GM23338 (cell line): Measurements from ENCODE around the gene NUDT9. TPM values are rescaled to one million over a fixed set of nuclear protein-coding genes. Genes with fewer than 3 reads are reported as not detected.

Experiments
- ATAC-seq: fragments of 200-7000 bp; cut with Tn5 transposase; 3 replicates; pipeline ENCODE4 v1.9.1; 2020
- DNase-seq: peaks from one replicate; pipeline ENCODE4 v3.0.0-alpha.2; 2015; ENCODE audit warnings: low spot score
- H2AFZ ChIP-seq: fragments of 200-600 bp; sonication (generic); 2 replicates; pipeline ENCODE4 v1.8.0; 2016; ENCODE audit warnings: antibody characterized with exemption, mild to moderate bottlenecking, moderate library complexity
- H3F3A ChIP-seq: fragments of 200-600 bp; sonication (generic); replicated peaks from 2 replicates; pipeline ENCODE4 v1.8.0; 2017; ENCODE audit warnings: antibody characterized with exemption, mixed run types, low read depth
- H3K27ac ChIP-seq: fragments of 200-600 bp; sonication (generic); 2 replicates; pipeline ENCODE4 v1.6.1; 2016; ENCODE audit warnings: low read depth
- H3K27me3 ChIP-seq: fragments of 200-600 bp; sonication (generic); 2 replicates; pipeline ENCODE4 v1.8.0; 2016; ENCODE audit warnings: mild to moderate bottlenecking, mixed run types, moderate library complexity; ENCODE audit not compliant: insufficient read depth
- H3K36me3 ChIP-seq: fragments of 200-600 bp; sonication (generic); 2 replicates; pipeline ENCODE4 v1.8.0; 2016; ENCODE audit warnings: mild to moderate bottlenecking; ENCODE audit not compliant: insufficient read depth
- H3K4me1 ChIP-seq: fragments of 200-600 bp; sonication (generic); 2 replicates; pipeline ENCODE4 v1.8.0; 2016; ENCODE audit warnings: mild to moderate bottlenecking, moderate library complexity; ENCODE audit not compliant: insufficient read depth
- H3K4me2 ChIP-seq: fragments of 200-600 bp; sonication (generic); 2 replicates; pipeline ENCODE4 v1.7.1; 2017; ENCODE audit warnings: mixed run types
- H3K4me3 ChIP-seq: fragments of 200-600 bp; sonication (generic); 2 replicates; pipeline ENCODE4 v1.6.1; 2016; ENCODE audit warnings: mixed run types
- H3K79me2 ChIP-seq: fragments of 200-600 bp; sonication (generic); replicated peaks from 2 replicates; pipeline ENCODE4 v1.8.0; 2017; ENCODE audit warnings: mild to moderate bottlenecking; ENCODE audit not compliant: insufficient read depth
- H3K9me2 ChIP-seq: fragments of 200-600 bp; sonication (generic); 2 replicates; pipeline ENCODE4 v1.8.0; 2017; ENCODE audit not compliant: insufficient read depth
- H4K20me1 ChIP-seq: fragments of 200-600 bp; sonication (generic); replicated peaks from 2 replicates; pipeline ENCODE4 v1.8.0; 2017; ENCODE audit warnings: mild to moderate bottlenecking; ENCODE audit not compliant: insufficient read depth
- H3K27ac Mint-ChIP-seq: 2 replicates; pipeline ENCODE4 v1.8.0; 2020; ENCODE audit warnings: inconsistent platforms, mild to moderate bottlenecking, moderate library complexity, mixed read lengths
- H3K27me3 Mint-ChIP-seq: 3 replicates; pipeline ENCODE4 v1.8.0; 2022; ENCODE audit warnings: low read depth, mild to moderate bottlenecking, moderate library complexity, mixed read lengths, inconsistent platforms; ENCODE audit not compliant: insufficient read depth, poor library complexity
- H3K36me3 Mint-ChIP-seq: 3 replicates; pipeline ENCODE4 v1.8.0; 2021; ENCODE audit warnings: low read depth, mild to moderate bottlenecking, inconsistent platforms, moderate library complexity, mixed read lengths
- H3K4me1 Mint-ChIP-seq: 3 replicates; pipeline ENCODE4 v1.8.0; 2020; ENCODE audit warnings: mild to moderate bottlenecking, inconsistent platforms, mixed read lengths
- H3K4me3 Mint-ChIP-seq: 3 replicates; pipeline ENCODE4 v1.8.0; 2021; ENCODE audit warnings: moderate library complexity, mild to moderate bottlenecking, inconsistent platforms, mixed read lengths
- H3K9me3 Mint-ChIP-seq: 3 replicates; pipeline ENCODE4 v1.8.0; 2020; ENCODE audit warnings: moderate library complexity, mild to moderate bottlenecking, inconsistent platforms, mixed read lengths
- JUNB ChIP-seq: IDR thresholded peaks from one replicate; pipeline ENCODE4 v1.6.1; 2016; ENCODE audit warnings: antibody characterized with exemption; ENCODE audit not compliant: unreplicated experiment
- POLR2AphosphoS5 ChIP-seq: IDR thresholded peaks from 2 replicates; pipeline ENCODE4 v1.6.1; 2016; ENCODE audit warnings: antibody characterized with exemption, low read depth
- ZNF331 ChIP-seq: fragments of 250-450 bp; sonication (Bioruptor Pico); IDR thresholded peaks from 2 replicates; pipeline ENCODE4 v1.5.0; 2020; ENCODE audit warnings: low read depth, mild to moderate bottlenecking, moderate library complexity
- polyA plus RNA-seq: library from polyadenylated mRNA; unstranded; fragments of >200 nt; fragmentation: Nextera tagmentation; extraction: Ambion mirVana; gene quantifications from 2 replicates; pipeline ENCODE4 v1.2.1, GENCODE V29; 2016
- small RNA-seq: library from RNA; depleted of rRNA; stranded (forward); fragments of <200 nt; gene quantifications from one replicate; pipeline ENCODE3, GENCODE V24; 2014; ENCODE audit warnings: low replicate concordance
- total RNA-seq: library from RNA; depleted of rRNA; stranded (reverse); fragments of >200 nt; shearing (Covaris generic); gene quantifications from 2 replicates; pipeline ENCODE4 v1.2.3, GENCODE V29; 2014; rRNA removed
- TF ChIP-seq, protein P1 (sequence below): IDR thresholded peaks from one replicate; pipeline ENCODE4 v1.6.1; 2018; ENCODE audit warnings: antibody characterized with exemption; ENCODE audit not compliant: unreplicated experiment
- TF ChIP-seq, protein P2 (sequence below), 2 experiments: fragments of 200-600 bp in 1 of 2; sonication (generic) in 1 of 2; conservative IDR thresholded peaks; 2 replicates each; pipeline versions ENCODE4 v1.5.1 to v1.6.1; 2016 to 2017; ENCODE audit warnings: antibody characterized with exemption in 2 of 2, low read depth in 2 of 2, mild to moderate bottlenecking in 2 of 2, moderate library complexity in 1 of 2
- TF ChIP-seq, protein P3 (sequence below): IDR thresholded peaks from 2 replicates; pipeline ENCODE4 v1.6.1; 2016; ENCODE audit warnings: antibody characterized with exemption

Gene NUDT9
- total and polyA plus RNA-seq, 2 experiments from 2014 or later: 22.9 to 43.4 TPM

DNA sequence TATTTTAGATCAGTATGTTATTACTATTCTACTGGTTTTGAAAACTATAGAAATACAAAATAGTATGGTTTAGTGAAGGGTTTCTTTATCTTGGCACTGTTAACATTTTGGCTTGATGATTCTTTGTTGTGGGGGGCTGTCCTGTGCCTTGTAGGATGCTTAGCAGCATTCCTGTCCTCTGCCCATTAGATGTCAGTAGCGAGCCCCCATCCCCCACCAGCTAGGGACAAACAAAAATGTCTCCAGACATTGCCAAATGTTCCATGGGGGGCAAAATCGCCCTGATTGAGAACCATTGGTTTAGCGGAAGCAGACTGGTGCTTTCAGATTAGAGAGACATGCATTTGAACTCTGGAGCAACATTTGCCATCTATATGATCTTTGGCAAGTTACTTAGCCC is 83.5 kb downstream of the NUDT9 start:
- Mint-ChIP-seq H3K4me1 (no peaks in the 10 kb centered on the region; the same call in 2 of the 3 replicates), H3K4me3 (no peak overlapping the region), H3K36me3 (no peaks in the 10 kb centered on the region), H3K27me3 (peaks cover 5% of the 10 kb centered on the region), H3K27ac (no peak overlapping the region), H3K9me3 (peaks cover 3% of the 10 kb centered on the region; the same call in 1 of the 3 replicates)
- Histone ChIP-seq H3K4me3 (no peak overlapping the region), H4K20me1 (no peaks in the 10 kb centered on the region), H3K9me2 (no peaks in the 10 kb centered on the region; the same call in 1 of the 2 replicates), H3K4me2 (no peak overlapping the region), H3K27ac (no peak overlapping the region), H3K27me3 (no peaks in the 10 kb centered on the region), H3F3A (no peaks in the 10 kb centered on the region), H2AFZ (no peak overlapping the region), H3K79me2 (no peaks in the 10 kb centered on the region), H3K4me1 (no peaks in the 10 kb centered on the region), H3K36me3 (no peaks in the 10 kb centered on the region)
- peak; percentile 54 for DNase-seq
- TF ChIP-seq, protein P1, sequence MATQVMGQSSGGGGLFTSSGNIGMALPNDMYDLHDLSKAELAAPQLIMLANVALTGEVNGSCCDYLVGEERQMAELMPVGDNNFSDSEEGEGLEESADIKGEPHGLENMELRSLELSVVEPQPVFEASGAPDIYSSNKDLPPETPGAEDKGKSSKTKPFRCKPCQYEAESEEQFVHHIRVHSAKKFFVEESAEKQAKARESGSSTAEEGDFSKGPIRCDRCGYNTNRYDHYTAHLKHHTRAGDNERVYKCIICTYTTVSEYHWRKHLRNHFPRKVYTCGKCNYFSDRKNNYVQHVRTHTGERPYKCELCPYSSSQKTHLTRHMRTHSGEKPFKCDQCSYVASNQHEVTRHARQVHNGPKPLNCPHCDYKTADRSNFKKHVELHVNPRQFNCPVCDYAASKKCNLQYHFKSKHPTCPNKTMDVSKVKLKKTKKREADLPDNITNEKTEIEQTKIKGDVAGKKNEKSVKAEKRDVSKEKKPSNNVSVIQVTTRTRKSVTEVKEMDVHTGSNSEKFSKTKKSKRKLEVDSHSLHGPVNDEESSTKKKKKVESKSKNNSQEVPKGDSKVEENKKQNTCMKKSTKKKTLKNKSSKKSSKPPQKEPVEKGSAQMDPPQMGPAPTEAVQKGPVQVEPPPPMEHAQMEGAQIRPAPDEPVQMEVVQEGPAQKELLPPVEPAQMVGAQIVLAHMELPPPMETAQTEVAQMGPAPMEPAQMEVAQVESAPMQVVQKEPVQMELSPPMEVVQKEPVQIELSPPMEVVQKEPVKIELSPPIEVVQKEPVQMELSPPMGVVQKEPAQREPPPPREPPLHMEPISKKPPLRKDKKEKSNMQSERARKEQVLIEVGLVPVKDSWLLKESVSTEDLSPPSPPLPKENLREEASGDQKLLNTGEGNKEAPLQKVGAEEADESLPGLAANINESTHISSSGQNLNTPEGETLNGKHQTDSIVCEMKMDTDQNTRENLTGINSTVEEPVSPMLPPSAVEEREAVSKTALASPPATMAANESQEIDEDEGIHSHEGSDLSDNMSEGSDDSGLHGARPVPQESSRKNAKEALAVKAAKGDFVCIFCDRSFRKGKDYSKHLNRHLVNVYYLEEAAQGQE: no peak
- no peak for TF ChIP-seq ZNF331 (CRISPR knock-in tag)
- TF ChIP-seq JUNB: no peak
- TF ChIP-seq, protein P2, sequence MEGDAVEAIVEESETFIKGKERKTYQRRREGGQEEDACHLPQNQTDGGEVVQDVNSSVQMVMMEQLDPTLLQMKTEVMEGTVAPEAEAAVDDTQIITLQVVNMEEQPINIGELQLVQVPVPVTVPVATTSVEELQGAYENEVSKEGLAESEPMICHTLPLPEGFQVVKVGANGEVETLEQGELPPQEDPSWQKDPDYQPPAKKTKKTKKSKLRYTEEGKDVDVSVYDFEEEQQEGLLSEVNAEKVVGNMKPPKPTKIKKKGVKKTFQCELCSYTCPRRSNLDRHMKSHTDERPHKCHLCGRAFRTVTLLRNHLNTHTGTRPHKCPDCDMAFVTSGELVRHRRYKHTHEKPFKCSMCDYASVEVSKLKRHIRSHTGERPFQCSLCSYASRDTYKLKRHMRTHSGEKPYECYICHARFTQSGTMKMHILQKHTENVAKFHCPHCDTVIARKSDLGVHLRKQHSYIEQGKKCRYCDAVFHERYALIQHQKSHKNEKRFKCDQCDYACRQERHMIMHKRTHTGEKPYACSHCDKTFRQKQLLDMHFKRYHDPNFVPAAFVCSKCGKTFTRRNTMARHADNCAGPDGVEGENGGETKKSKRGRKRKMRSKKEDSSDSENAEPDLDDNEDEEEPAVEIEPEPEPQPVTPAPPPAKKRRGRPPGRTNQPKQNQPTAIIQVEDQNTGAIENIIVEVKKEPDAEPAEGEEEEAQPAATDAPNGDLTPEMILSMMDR (conservative IDR thresholded peaks at IDR 0.05; ENCODE audit: low read depth in 2 of 2): peak; percentile 69 to 70
- no peak for TF ChIP-seq POLR2AphosphoS5
- ATAC-seq: peak; percentile 72

DNA sequence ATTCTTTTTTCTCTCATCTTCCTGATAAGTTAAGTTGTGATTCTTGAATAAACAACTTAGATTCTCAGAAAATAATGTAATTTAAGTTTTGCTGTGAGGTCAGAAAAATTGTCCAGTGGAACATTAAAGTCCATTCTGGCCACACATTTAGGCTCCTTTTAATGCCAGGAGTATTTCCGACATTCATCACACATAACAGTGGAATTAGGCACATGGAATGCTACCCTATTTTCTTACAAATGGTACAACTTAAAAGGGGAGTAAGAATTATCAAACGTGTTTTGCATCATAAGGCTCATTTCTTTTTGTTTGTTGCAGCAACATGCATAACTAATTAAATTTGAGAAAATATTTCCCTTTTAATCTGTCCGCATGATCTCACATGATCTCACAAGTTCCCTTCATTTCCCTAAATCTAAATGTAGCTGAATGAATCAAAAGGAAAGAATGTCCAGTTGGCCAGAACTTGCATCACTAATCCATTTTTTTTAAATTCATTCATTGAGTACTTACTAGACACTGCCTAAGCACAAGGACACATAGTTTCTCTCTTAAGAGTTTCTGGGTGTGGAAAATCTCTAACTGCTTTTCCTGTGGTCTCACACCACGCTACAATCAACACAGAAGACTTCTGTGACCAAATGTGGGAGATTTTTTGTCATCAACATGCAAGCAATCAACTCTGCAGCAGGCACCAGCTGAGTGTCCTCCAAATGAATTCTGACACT is 84.8 kb downstream of the NUDT9 start:
- no peak overlapping the region for H3K4me3 Mint-ChIP-seq
- H3K27me3 ChIP-seq: no peaks in the 10 kb centered on the region
- peaks cover 3% of the 10 kb centered on the region; the same call in 1 of the 3 replicates for H3K9me3 Mint-ChIP-seq
- peaks cover 5% of the 10 kb centered on the region for H3K27me3 Mint-ChIP-seq
- H3F3A ChIP-seq: no peaks in the 10 kb centered on the region
- H3K4me1 Mint-ChIP-seq: peaks cover 6% of the 10 kb centered on the region; the same call in 2 of the 3 replicates
- no peak overlapping the region for H2AFZ ChIP-seq
- H3K4me1 ChIP-seq: no peaks in the 10 kb centered on the region
- TF ChIP-seq, protein P3, sequence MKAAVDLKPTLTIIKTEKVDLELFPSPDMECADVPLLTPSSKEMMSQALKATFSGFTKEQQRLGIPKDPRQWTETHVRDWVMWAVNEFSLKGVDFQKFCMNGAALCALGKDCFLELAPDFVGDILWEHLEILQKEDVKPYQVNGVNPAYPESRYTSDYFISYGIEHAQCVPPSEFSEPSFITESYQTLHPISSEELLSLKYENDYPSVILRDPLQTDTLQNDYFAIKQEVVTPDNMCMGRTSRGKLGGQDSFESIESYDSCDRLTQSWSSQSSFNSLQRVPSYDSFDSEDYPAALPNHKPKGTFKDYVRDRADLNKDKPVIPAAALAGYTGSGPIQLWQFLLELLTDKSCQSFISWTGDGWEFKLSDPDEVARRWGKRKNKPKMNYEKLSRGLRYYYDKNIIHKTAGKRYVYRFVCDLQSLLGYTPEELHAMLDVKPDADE: no peak
- DNase-seq (no peak), ATAC-seq (no peak)
- H3K36me3 ChIP-seq: no peaks in the 10 kb centered on the region
- no peaks in the 10 kb centered on the region for H4K20me1 ChIP-seq
- peaks cover 6% of the 10 kb centered on the region; the same call in 1 of the 2 replicates for H3K9me2 ChIP-seq
- H3K27ac Mint-ChIP-seq: no peak overlapping the region
- H3K27ac ChIP-seq: no peak overlapping the region
- no peak overlapping the region for H3K4me3 ChIP-seq
- H3K4me2 ChIP-seq: no peak overlapping the region
- no peaks in the 10 kb centered on the region for H3K36me3 Mint-ChIP-seq
- H3K79me2 ChIP-seq: no peaks in the 10 kb centered on the region

Small RNA genes lying within 50 kb of the gene (small RNA-seq; reads per million reads assigned to genes)
- gene RN7SL681P: not detected

Other genes starting within 250 kb of the NUDT9 start
- gene KLHL8, start 202.0 kb upstream of the NUDT9 start, total RNA-seq: 4.6 and 7.2 TPM in 2 replicates
- gene KLHL8, start 202.0 kb upstream of the NUDT9 start, polyA plus RNA-seq: 2.9 and 3.3 TPM in 2 replicates
- gene HSD17B13, start 99.7 kb upstream of the NUDT9 start, total RNA-seq: not detected in 2 replicates
- gene HSD17B13, start 99.7 kb upstream of the NUDT9 start, polyA plus RNA-seq: 0.15 TPM in 1 of 2 replicates, not detected in the other
- 14.8 and 19.9 TPM in 2 replicates for gene HSD17B11, start 31.4 kb upstream of the NUDT9 start, total RNA-seq
- 9.7 and 9.8 TPM in 2 replicates for gene HSD17B11, start 31.4 kb upstream of the NUDT9 start, polyA plus RNA-seq
- gene SPARCL1, start 106.8 kb downstream of the NUDT9 start, total RNA-seq: 1.5 and 1.7 TPM in 2 replicates
- gene SPARCL1, start 106.8 kb downstream of the NUDT9 start, polyA plus RNA-seq: 1.7 and 2.4 TPM in 2 replicates
- gene DSPP, start 186.0 kb downstream of the NUDT9 start, total RNA-seq: not detected in 2 replicates
- gene DSPP, start 186.0 kb downstream of the NUDT9 start, polyA plus RNA-seq: 0.05 and 0.08 TPM in 2 replicates
- not detected in 2 replicates for gene DMP1, start 227.7 kb downstream of the NUDT9 start, total RNA-seq
- gene DMP1, start 227.7 kb downstream of the NUDT9 start, polyA plus RNA-seq: 0.27 TPM in 1 of 2 replicates, not detected in the other